ENCODE measurements around the gene TBC1D23. TPM values are rescaled to one million over a fixed set of nuclear protein-coding genes. Genes with fewer than 3 reads are reported as not detected.
"Not testable (repeated sequence)": the region's sequence is repeated elsewhere in the genome, so short reads cannot be mapped to it uniquely, and the experiment has no call there.

Gene TBC1D23
- total RNA-seq, 3 donors from 2014 or later = 10.5 to 19.0 (median 16.2) TPM

DNA sequence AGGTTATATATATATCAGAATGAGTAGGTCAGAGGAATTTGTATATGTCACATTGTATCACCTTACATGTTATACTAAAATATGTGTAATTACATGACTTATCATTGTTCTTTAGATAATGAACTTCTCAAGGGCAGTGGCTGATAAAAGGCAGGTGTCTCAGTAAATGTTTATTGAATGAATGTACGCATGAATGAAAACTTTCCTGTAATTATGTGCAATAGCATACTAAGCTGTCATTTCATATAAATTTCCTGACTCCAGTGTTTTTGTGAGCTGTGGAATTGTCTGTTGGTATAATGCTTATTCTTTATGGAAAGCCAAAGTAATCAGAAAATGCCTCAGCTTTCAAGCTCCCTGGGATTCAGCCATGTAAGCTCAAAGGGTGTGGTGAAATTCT lies 4.2 kb downstream of the TBC1D23 start:
- ATAC-seq (no peak), DNase-seq (no peak)
- peaks cover 46% of the 10 kb centered on the region for H3K4me1 Mint-ChIP-seq (ENCODE audit: low read depth)
- no peaks in the 10 kb centered on the region for H3K36me3 Mint-ChIP-seq (ENCODE audit: insufficient read depth)
- H3K4me3 Mint-ChIP-seq = no peak overlapping the region
- no peaks in the 10 kb centered on the region for H3K9me3 Mint-ChIP-seq
- H3K27me3 Mint-ChIP-seq (ENCODE audit: low read depth) = no peaks in the 10 kb centered on the region

GRCh38 chr3:100266531-100266930 lies 5.7 kb downstream of the TBC1D23 start:
- Mint-ChIP-seq H3K36me3 (ENCODE audit: insufficient read depth) (no peaks in the 10 kb centered on the region), H3K27me3 (ENCODE audit: low read depth) (no peaks in the 10 kb centered on the region), H3K4me3 (no peak overlapping the region), H3K9me3 (no peaks in the 10 kb centered on the region), H3K4me1 (ENCODE audit: low read depth) (peaks cover 48% of the 10 kb centered on the region)
- ATAC-seq (no peak), DNase-seq (no peak)

GRCh38 chr3:100268156-100268555 lies 7.4 kb downstream of the TBC1D23 start:
- DNase-seq (no peak), ATAC-seq (no peak)
- Mint-ChIP-seq H3K36me3 (ENCODE audit: insufficient read depth) (no peaks in the 10 kb centered on the region), H3K4me3 (no peak overlapping the region), H3K27me3 (ENCODE audit: low read depth) (no peaks in the 10 kb centered on the region), H3K4me1 (ENCODE audit: low read depth) (peaks cover 43% of the 10 kb centered on the region), H3K9me3 (no peaks in the 10 kb centered on the region)

DNA sequence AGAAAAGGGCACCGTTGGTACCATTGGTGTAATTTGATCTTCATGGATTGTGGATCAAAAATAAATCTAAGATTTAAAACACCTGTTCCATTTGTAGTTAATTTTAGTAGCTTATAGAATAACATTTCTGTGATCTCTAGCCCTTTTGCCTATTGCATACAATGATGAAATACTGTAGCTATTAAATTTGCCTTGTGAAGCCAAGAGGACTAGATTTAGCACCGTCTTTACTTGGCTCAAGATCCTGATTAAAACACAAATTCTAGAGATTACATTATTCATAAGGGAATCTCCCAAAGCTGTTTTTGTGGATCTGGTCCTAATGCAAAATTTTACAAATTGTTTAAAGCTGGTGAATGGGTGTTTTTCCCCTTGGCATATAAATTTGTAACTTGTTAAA lies 8.2 kb downstream of the TBC1D23 start:
- no peak for ATAC-seq
- Mint-ChIP-seq H3K9me3 (no peaks in the 10 kb centered on the region), H3K27me3 (ENCODE audit: low read depth) (no peaks in the 10 kb centered on the region), H3K4me3 (no peak overlapping the region), H3K36me3 (ENCODE audit: insufficient read depth) (no peaks in the 10 kb centered on the region), H3K4me1 (ENCODE audit: low read depth) (peaks cover 40% of the 10 kb centered on the region)
- no peak for DNase-seq

DNA sequence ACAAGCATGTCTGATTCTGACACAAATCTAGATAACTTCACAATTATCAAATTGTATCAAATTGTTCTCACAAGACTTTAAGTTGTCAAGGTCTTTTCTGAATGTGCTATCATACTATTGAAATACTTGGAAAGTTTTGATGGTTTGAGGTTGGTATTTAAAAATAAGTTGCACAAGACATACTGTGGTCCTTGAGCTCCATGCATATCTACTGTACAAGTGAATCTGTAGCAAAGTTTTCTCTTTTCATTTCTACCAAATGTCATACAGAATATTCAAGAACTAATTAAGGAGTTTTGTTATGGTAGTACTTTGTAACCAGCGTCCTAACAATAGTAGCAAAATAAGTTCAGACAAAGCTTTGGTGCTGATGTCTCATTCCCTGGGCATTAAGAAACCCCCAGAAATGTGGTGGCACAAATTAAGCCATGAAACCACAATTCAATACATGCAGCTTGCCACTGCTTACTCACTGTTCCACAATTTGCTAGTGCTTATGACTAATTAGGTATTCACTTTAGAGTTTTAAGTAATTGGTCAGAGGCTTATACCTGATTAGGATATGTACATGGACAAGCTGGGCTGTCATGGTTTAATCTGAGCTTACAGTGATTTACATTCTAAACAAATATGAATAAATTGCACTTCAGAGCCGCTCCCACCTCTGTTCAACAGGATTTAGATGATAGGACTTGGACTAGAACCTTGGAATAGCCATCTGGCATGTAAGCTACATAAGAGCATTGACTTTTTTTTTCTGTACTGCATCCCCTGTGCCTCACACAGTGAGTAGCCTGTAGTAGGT lies 8.8 kb downstream of the TBC1D23 start:
- Mint-ChIP-seq H3K27me3 (ENCODE audit: low read depth) (no peaks in the 10 kb centered on the region), H3K9me3 (no peaks in the 10 kb centered on the region), H3K4me1 (ENCODE audit: low read depth) (peaks cover 39% of the 10 kb centered on the region), H3K4me3 (no peak overlapping the region), H3K36me3 (ENCODE audit: insufficient read depth) (no peaks in the 10 kb centered on the region)
- ATAC-seq = peak; percentile 83 to 84
- no peak for DNase-seq

GRCh38 chr3:100270215-100270583 lies 9.4 kb downstream of the TBC1D23 start:
- ATAC-seq (peak; percentile 78 to 82), DNase-seq (no peak)
- Mint-ChIP-seq H3K4me1 (ENCODE audit: low read depth) (peaks cover 43% of the 10 kb centered on the region), H3K9me3 (no peaks in the 10 kb centered on the region), H3K4me3 (no peak overlapping the region), H3K27me3 (ENCODE audit: low read depth) (no peaks in the 10 kb centered on the region), H3K36me3 (ENCODE audit: insufficient read depth) (no peaks in the 10 kb centered on the region)

- Mint-ChIP-seq H3K4me3 (no peak overlapping the region), H3K36me3 (ENCODE audit: insufficient read depth) (no peaks in the 10 kb centered on the region), H3K27me3 (ENCODE audit: low read depth) (no peaks in the 10 kb centered on the region), H3K9me3 (no peaks in the 10 kb centered on the region), H3K4me1 (ENCODE audit: low read depth) (peaks cover 47% of the 10 kb centered on the region)
- DNase-seq (no peak), ATAC-seq (no peak)
These were observed 10.7 kb downstream of the TBC1D23 start for GRCh38 chr3:100271522-100271921.

- DNase-seq; H3K9me3 Mint-ChIP-seq; ATAC-seq; H3K27me3 Mint-ChIP-seq (ENCODE audit: low read depth); H3K4me3 Mint-ChIP-seq; H3K36me3 Mint-ChIP-seq (ENCODE audit: insufficient read depth): not testable (repeated sequence)
- H3K4me1 Mint-ChIP-seq (ENCODE audit: low read depth) = peaks cover 50% of the 10 kb centered on the region
These were observed 12.2 kb downstream of the TBC1D23 start for GRCh38 chr3:100272797-100273611.

- no peak for DNase-seq
- Mint-ChIP-seq H3K9me3 (no peaks in the 10 kb centered on the region), H3K4me1 (ENCODE audit: low read depth) (peaks cover 43% of the 10 kb centered on the region), H3K27me3 (ENCODE audit: low read depth) (no peaks in the 10 kb centered on the region), H3K36me3 (ENCODE audit: insufficient read depth) (peaks cover 4% of the 10 kb centered on the region), H3K4me3 (no peak overlapping the region)
- no peak for ATAC-seq
These were observed 13.6 kb downstream of the TBC1D23 start for GRCh38 chr3:100274361-100274760.

- ATAC-seq = no peak
- Mint-ChIP-seq H3K36me3 (ENCODE audit: insufficient read depth) (peaks cover 8% of the 10 kb centered on the region), H3K9me3 (no peaks in the 10 kb centered on the region), H3K4me3 (no peak overlapping the region), H3K27me3 (ENCODE audit: low read depth) (no peaks in the 10 kb centered on the region), H3K4me1 (ENCODE audit: low read depth) (peaks cover 20% of the 10 kb centered on the region)
- no peak for DNase-seq
These were observed 16.5 kb downstream of the TBC1D23 start for GRCh38 chr3:100277255-100277800.

GRCh38 chr3:100278910-100279309 lies 18.1 kb downstream of the TBC1D23 start:
- H3K27me3 Mint-ChIP-seq (ENCODE audit: low read depth) = no peaks in the 10 kb centered on the region
- no peak for ATAC-seq

DNA sequence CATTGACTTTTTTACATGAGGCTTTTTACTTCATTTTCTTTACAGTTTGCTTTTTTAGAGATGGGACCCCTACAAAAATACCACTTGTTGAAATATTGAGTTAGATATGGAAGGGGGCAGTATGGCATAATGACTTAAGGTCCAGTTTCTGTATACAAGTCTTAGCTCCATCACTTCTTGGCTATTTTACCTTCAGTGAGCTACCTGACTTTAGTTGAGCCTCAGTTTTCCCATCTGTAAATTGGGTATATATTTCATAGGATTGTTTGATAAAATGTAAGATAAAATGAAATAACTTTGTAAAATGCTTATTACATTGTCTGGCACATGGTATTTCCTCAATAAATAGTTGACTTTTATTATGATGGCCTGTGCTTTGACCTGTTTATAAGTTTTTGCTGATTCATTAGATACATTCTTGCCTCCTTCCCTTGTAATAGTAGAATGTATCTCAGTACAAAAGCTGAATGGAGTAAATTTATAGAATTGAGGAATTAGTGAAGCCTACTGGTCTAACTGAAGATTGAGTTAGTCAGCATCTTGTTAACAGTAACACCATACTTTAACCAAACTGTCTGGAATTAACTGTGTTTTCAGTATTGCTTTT lies 27.6 kb downstream of the TBC1D23 start:
- H3K4me1 Mint-ChIP-seq (ENCODE audit: low read depth) = no peaks in the 10 kb centered on the region
- no peak for DNase-seq
- peaks cover 17% of the 10 kb centered on the region for H3K36me3 Mint-ChIP-seq (ENCODE audit: insufficient read depth)
- no peak for ATAC-seq
- no peaks in the 10 kb centered on the region for H3K9me3 Mint-ChIP-seq
- no peaks in the 10 kb centered on the region for H3K27me3 Mint-ChIP-seq (ENCODE audit: low read depth)
- H3K4me3 Mint-ChIP-seq = no peak overlapping the region

More at GRCh38 chr3:100278910-100279309, 18.1 kb downstream of the TBC1D23 start:
- Mint-ChIP-seq H3K36me3 (ENCODE audit: insufficient read depth) (peaks cover 8% of the 10 kb centered on the region), H3K4me1 (ENCODE audit: low read depth) (peaks cover 14% of the 10 kb centered on the region), H3K9me3 (no peaks in the 10 kb centered on the region), H3K4me3 (no peak overlapping the region)
- no peak for DNase-seq

- Mint-ChIP-seq H3K4me1 (ENCODE audit: low read depth) (no peaks in the 10 kb centered on the region), H3K36me3 (ENCODE audit: insufficient read depth) (peaks cover 20% of the 10 kb centered on the region), H3K9me3 (no peaks in the 10 kb centered on the region), H3K27me3 (ENCODE audit: low read depth) (no peaks in the 10 kb centered on the region), H3K4me3 (no peak overlapping the region)
- no peak for DNase-seq
- ATAC-seq = no peak
These were observed 28.5 kb downstream of the TBC1D23 start for GRCh38 chr3:100289339-100289738.

GRCh38 chr3:100295089-100295488 lies 34.3 kb downstream of the TBC1D23 start:
- ATAC-seq (no peak), DNase-seq (no peak)
- H3K27me3 Mint-ChIP-seq (ENCODE audit: low read depth) = no peaks in the 10 kb centered on the region
- no peaks in the 10 kb centered on the region for H3K4me1 Mint-ChIP-seq (ENCODE audit: low read depth)
- H3K36me3 Mint-ChIP-seq (ENCODE audit: insufficient read depth) = peaks cover 34% of the 10 kb centered on the region
- no peak overlapping the region for H3K4me3 Mint-ChIP-seq
- no peaks in the 10 kb centered on the region for H3K9me3 Mint-ChIP-seq
